Motor neuron (in vitro differentiated cells): ENCODE measurements around the gene MYMK. TPM values are rescaled to one million over a fixed set of nuclear protein-coding genes. Genes with fewer than 3 reads are reported as not detected.

ENCODE experiments used
- ATAC-seq, 8 experiments: fragments of 200-7000 bp; cut with Tn5 transposase; replicated peaks in 6 of 8; 2 replicates each; pipeline ENCODE4 v1.8.0; 2021; ENCODE audit warnings: mild to moderate bottlenecking in 8 of 8, moderate library complexity in 8 of 8
- H3K27ac ChIP-seq, 2 donors: fragments of 250-450 bp; sonication (Bioruptor Pico); 2 replicates each; pipeline ENCODE4 v1.9.0; 2021; ENCODE audit warnings: antibody characterized with exemption in 2 of 2, mild to moderate bottlenecking in 2 of 2, moderate library complexity in 1 of 2
- H3K4me1 ChIP-seq, 2 donors: fragments of 250-450 bp; sonication (Bioruptor Pico); replicated peaks in 1 of 2; 2 replicates each; pipeline ENCODE4 v1.6.1; 2021; ENCODE audit warnings: antibody characterized with exemption in 2 of 2, mild to moderate bottlenecking in 2 of 2, moderate library complexity in 1 of 2
- H3K4me3 ChIP-seq, 5 donors: fragments of 250-450 bp; sonication (Bioruptor Pico); 2 replicates each; pipeline ENCODE4 v1.9.0; 2021; ENCODE audit warnings: antibody characterized with exemption in 5 of 5, mild to moderate bottlenecking in 5 of 5, moderate library complexity in 4 of 5
- WGBS, 10 experiments: fragments of 450-650 bp; shearing (Covaris generic); methylation state at CpG; one replicate each; pipeline ENCODE4 v1.0.0; 2022; 5-methylcytosine and 5-hydroxymethylcytosine counted together
- in situ Hi-C, 9 experiments: fragments of 400-800 bp; cut with MboI; loops; one replicate each; pipeline ENCODE4 v1.15.0; 2021; ENCODE audit warnings: low sequenced_read_pairs in 9 of 9, low pct_unique_long_range_greater_than_20kb in 2 of 9; ENCODE audit not compliant: unreplicated experiment in 9 of 9
- total RNA-seq, 8 experiments: library from RNA; unstranded; fragments of 300-600 nt; gene quantifications; 2 replicates each; pipeline versions ENCODE4 v1.2.3 to v1.2.4, GENCODE V29; 2022

The MYMK gene
- total RNA-seq, 8 experiments from 2014 or later = not detected

DNA sequence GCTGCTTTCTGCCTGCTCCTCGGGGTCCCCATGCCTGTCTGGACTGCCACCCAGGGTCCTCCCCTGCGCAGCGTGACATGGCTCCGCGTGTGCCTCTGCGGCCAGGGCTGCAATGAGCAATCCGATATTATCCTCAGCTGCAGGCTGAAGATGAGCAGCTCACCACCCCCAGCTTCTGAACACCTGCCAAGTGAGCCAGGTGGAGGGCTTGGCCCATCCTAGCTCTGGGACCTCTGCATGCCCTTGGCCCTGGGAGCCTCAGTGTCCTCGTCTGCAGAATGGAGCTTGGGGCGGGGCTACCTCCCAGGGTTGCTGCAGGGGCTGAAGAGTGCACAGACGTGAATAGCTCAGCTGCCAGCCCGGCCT, 4.1 kb upstream of the MYMK start:
- Histone ChIP-seq H3K4me1 (peaks cover 20 to 32% of the 10 kb centered on the region in 2 donors), H3K27ac (no peak overlapping the region), H3K4me3 (no peak overlapping the region)
- in situ Hi-C loops = loop anchor here in 2 of 9 experiments (25.0 kb wide), 2 partner anchors 183 to 208 kb away; partner anchors contain the start of gene SARDH (in 1 of the 2)
- ATAC-seq = no peak
- 30 to 100% (median 70%) methylated on average over 1 to 9 of the region's 11 CpGs; no CpG with 5 or more reads in 6 of the 10 experiments for WGBS, 10 experiments

DNA sequence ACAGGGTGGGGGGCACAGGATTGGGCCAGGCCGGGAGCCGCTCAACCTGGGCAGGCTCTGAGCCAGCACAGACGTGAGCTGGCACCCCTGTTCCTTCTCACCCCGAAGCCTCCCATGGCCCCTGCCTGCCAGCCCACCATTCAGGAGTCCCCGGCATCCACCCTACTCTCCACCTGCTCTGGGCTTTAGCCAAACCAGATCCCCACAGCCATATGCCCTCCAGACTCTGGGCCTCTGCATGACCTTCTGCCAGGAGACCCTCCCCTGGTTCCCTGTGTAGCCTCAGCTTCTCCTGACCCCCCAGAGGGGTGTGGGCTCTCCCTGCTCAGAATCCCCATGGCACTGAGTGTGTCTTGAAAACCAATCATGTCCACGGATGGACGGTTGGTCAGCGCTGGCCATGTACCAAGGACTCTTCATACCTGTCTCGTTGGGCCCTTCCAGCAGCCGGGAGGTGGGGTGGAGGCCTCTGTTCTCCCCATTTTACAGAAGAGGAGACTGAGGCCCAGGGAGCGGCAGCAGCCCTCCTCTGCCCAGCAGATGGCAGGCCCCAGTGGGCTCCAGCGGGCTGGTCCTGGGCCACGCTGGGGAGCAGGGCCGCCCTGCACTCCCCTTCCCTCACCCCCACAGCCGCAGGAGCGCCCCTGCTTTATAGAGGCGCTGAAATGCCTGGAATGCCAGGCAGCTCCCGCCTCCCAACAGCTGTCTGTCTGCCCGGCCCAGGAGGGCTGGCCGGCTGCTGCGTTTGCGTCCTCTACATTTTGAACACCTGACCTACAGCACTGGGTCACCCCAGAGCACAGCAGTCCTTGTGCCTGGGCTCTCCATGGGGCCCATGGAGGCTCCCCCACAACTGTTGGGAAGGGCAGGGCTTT, 3.5 kb upstream of the MYMK start:
- no peak overlapping the region for H3K4me3 ChIP-seq
- H3K4me1 ChIP-seq = peaks cover 15 to 26% of the 10 kb centered on the region in 2 donors
- in situ Hi-C loops = loop anchor here in 2 of 9 experiments (25.0 kb wide), 2 partner anchors 184 to 209 kb away; partner anchors contain the start of gene SARDH (in 1 of the 2)
- 23 to 77% (median 76%) methylated on average over 2 to 7 of the region's 22 CpGs; no CpG with 5 or more reads in 7 of the 10 experiments for WGBS, 10 experiments
- no peak overlapping the region for H3K27ac ChIP-seq
- no peak for ATAC-seq

DNA sequence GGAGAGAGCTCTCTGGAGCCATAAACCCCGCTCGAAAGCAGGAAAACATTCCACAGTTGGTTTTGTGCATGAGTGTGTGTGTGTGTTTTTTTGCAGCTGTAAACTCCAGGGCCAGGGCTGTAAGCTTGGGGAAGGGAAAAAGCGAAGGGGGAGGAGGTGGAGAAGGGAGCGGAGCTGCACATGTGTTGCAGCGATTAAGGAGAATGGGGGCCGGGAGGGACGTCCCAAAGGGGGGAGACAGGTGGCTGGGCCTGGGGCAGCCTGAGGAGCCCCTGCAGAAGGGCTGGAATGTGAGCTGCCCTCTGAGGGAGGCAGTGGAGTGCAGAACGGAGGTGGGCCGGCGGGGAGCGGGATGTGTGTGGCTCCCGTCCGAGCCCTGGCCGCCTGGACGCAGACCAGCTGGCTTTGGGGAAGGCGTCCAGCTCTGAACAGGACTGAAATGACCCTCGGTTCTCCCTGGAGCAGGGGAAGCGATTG, 2.7 kb upstream of the MYMK start:
- in situ Hi-C loops = loop anchor here in 2 of 9 experiments (25.0 kb wide), 2 partner anchors 185 to 210 kb away; partner anchors contain the start of gene SARDH (in 1 of the 2)
- Histone ChIP-seq H3K27ac (no peak overlapping the region), H3K4me3 (no peak overlapping the region), H3K4me1 (peaks cover 15 to 19% of the 10 kb centered on the region in 2 donors)
- no CpG with 5 or more reads among the region's 18 CpGs for WGBS, 10 experiments
- ATAC-seq = peak in 5 of 8 experiments; percentile 14 to 30 (median 26)

DNA sequence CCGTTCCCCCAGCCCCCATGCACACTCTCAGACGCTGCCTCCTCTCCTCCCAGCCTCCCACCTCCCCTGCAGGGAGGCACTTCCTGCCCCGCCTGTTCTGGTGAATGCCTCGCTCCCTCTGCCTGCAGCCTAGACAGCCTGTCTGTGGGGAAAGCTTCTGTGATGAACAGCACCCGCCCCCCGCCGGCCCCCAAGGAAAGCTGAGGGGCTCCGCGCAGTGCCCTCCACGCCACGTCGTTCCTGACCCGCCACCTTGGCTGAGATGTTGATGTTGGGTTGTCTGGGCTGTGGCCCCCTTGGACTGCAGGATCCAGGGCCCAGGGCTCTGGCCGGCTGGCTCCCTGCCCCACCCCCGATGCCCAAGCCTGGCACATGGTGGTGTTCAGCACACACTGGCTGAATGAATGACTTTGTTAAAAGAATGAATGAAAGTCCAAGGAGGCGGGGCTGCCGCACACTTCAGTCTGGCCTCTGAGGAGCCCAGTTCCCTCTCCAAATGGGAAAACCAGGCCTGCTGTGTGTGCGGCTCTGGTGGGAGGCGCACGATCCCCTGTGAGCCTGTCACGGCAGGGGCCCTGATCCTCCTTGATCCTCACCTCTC, 2.1 kb upstream of the MYMK start:
- ATAC-seq = peak in 5 of 8 experiments; percentile 55 to 70 (median 57)
- no CpG with 5 or more reads among the region's 21 CpGs for WGBS, 10 experiments
- Histone ChIP-seq H3K4me3 (no peak overlapping the region), H3K4me1 (peaks cover 15 to 19% of the 10 kb centered on the region in 2 donors), H3K27ac (no peak overlapping the region)
- in situ Hi-C loops = loop anchor here in 2 of 9 experiments (25.0 kb wide), 2 partner anchors 185 to 210 kb away; partner anchors contain the start of gene SARDH (in 1 of the 2)

DNA sequence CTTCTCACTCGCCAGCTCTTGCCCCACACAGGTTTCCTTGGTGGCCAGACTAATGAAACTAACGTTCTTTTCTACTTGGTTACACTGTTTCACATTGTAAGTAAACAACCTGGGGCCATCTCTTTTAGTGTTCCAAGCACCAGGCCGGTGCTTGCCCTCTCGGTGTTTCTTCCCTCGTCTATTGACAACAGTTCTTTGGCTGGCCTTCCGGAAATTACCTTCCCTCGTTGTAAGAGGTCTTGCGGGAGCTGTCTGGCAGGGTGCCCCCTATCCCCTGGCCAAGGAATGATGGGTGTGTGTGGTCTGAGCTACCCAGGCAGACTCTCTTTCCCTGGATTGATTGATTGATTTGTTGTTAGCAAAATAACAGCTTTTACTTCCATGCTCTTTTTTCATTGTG, 918 bp upstream of the MYMK start:
- no peak for ATAC-seq
- H3K27ac ChIP-seq = no peak overlapping the region
- 0 to 85% (median 67%) methylated on average over 1 to 6 of the region's 8 CpGs; no CpG with 5 or more reads in 3 of the 10 experiments for WGBS, 10 experiments
- no peak overlapping the region for H3K4me3 ChIP-seq
- peaks cover 15 to 19% of the 10 kb centered on the region in 2 donors for H3K4me1 ChIP-seq
- in situ Hi-C loops = loop anchor here in 2 of 9 experiments (25.0 kb wide), 2 partner anchors 187 to 212 kb away; partner anchors contain the start of gene SARDH (in 1 of the 2)

DNA sequence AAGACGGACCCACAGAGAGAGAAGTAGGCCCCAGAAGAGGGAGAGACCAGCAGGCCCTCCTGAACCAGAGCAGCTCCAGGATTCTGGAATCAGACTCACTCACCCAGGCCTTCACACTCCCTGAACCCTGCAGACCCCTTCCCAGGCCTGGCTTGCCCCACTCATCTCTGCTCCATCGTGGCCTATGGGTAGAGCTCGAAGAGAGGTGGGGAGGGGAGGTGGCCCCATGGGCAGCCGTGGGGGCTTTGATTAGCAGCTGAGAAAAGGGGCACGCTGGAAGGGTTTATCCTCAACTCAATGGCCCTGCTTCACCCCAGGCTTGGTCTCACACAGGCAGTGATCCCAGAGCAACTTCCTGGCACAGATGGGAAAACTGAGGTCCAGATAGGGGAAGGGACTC, 613 bp downstream of the MYMK start:
- Histone ChIP-seq H3K27ac (no peak overlapping the region), H3K4me3 (no peak overlapping the region), H3K4me1 (peaks cover 15 to 19% of the 10 kb centered on the region in 2 donors)
- WGBS, 10 experiments = 33 to 79% (median 65%) methylated on average over 1 to 2 of the region's 5 CpGs; no CpG with 5 or more reads in 4 of the 10 experiments
- in situ Hi-C loops = no loop called here
- no peak for ATAC-seq

DNA sequence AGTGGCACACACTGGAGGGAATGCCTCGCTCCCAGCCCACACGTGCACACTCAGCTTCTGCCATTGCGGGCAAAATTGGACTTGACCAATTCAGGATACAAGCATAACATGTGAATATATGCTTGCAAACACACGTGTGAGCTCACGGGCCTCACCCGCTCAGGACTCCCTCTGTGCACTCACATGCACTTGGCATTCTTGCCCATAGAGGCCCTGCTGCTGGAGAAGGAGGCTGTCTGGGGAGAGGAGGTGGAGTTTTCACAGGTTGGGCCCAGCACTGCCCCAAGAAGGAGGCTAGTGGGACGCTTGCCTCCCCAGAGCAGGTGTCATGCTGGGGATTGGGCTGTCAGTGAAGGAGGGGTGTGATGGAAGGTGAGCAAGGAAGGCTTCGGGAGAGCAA, 1.7 kb downstream of the MYMK start:
- H3K27ac ChIP-seq = no peak overlapping the region
- no peak overlapping the region for H3K4me3 ChIP-seq
- no peak for ATAC-seq
- H3K4me1 ChIP-seq = peaks cover 15 to 19% of the 10 kb centered on the region in 2 donors
- WGBS, 10 experiments = 33 to 100% (median 81%) methylated on average over 1 to 4 of the region's 8 CpGs; no CpG with 5 or more reads in 3 of the 10 experiments
- in situ Hi-C loops = no loop called here

DNA sequence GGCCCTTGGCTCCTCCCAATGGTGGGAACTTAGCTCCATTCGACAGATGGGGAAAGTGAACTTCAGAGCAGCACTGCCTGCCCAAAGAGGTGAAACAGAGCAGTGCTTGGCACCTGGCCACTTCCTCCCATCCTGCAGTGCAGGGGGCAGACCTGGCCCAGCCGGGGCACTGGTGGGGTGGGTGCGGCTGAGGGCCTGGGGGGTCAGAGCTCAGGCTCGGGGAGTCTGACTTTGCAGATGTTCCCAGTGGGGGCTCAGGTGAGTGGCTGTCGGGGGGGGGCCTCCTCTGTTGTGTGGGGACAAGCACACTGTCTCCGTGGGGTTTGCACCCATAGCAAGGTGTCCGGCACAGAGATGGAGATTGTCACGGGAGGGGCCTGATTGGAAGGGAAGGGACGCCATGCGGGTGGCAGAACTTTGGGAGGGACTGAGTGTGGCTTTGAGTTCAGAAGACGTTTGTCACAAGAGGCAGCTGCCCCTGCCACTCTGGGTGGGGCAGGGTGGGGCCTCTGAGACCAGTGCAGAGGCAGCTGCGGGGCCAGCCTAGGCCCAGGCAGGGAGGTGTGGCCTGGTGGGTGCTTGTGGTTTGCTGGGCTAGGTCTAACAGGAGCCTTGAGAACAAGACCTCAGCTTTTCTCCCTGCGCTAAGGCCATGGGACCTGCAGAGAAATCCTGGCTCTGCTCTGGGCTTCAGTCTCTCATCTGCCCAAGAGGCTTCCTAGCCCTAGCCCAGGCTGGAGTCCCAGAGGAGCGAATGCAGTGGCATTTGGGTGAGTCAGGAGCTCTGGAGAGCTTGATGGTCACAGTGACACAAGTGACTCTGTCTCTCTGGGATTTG, 2.5 kb downstream of the MYMK start:
- Histone ChIP-seq H3K4me1 (peaks cover 10 to 11% of the 10 kb centered on the region in 2 donors), H3K27ac (no peak overlapping the region), H3K4me3 (no peak overlapping the region)
- 60 to 80% (median 73%) methylated on average over 1 to 2 of the region's 14 CpGs; no CpG with 5 or more reads in 6 of the 10 experiments for WGBS, 10 experiments
- ATAC-seq = peak in 2 of 8 experiments; percentile 53 to 69
- in situ Hi-C loops = no loop called here

DNA sequence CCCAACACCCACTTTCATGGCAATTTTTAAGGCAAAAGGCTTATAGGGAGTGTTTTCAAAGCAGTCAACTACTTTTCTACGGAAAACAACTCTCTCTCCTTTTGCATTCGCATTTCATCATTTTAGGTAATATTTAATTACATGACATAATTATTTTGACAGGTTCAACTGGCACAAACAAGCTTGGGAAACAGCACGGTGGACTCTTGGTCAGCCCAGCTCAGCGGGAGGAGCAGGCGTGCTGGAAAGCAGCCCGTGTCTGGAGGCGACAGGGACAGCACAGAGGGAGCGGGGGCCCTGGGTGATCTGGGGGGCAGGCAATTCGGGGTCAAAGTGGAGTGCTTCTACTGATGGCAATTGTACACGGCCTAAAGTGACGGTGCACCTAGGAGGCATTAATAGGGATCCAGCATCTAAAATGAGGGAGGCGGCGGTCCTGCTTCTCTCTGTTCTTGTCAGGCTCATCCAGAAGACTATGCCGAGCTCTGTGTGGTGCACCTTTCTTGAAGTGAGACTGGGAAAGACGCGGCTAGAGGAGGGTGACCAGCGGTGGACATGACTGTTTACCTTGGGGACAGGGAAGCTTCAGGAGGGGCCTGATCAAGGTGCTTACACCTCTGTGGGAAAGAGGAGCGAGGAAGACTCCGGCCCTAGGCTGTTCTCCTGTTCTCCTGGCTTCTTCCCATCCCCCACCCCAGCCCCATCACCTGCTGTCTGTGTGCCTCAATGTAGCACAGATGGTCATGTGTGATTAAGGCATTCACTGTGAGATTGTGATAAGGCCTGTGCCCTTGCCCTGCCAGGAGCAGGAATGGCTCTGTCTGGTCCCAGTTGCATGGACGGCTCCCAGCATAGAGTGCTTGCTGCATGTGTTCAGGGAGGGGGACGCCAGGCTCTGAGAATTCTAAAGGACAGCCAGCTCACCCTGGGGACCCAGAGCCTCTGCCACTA, 3.4 kb downstream of the MYMK start:
- ATAC-seq = peak in 3 of 8 experiments; percentile 55 to 57 (median 56)
- no peak overlapping the region for H3K27ac ChIP-seq
- 55 to 100% (median 92%) methylated on average over 1 to 7 of the region's 21 CpGs; no CpG with 5 or more reads in 2 of the 10 experiments for WGBS, 10 experiments
- peaks cover 1 to 2% of the 10 kb centered on the region in 2 donors for H3K4me1 ChIP-seq
- in situ Hi-C loops = no loop called here
- no peak overlapping the region for H3K4me3 ChIP-seq

DNA sequence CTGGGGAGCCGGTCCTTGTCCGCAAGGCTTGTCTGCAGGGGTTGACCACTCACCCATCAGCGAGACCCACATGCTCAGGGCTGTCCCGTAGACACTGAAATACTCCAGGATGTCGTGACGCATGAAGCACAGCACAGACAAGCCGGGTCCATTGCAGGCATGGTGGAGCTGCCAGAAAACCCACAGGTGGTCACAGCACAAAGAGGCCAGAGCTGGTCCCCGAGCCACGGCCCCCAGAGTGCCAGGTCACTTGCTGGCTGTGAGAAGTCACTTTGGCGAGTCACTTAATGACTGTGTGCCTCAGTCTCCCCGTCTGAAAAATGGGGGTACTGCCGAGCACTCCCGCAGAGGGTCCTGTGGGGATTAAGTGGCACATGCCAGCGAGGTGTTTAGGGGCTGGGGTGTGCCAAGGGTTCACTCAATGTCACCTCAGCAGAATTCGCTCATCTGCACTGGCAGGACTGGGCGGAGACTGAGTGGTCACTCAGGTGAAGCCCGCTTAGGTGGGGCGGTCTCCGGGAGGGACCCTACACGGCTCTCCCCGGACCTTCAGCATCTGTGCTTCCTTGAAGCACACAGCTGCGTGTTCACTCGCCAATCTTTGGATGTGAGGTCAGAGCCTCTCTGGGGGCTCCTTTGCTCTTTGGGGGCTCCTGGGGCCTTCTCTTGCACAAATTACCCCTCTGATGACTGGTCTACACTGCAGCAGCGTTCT, 4.5 kb downstream of the MYMK start:
- Histone ChIP-seq H3K4me3 (no peak overlapping the region), H3K4me1 (no peaks in the 10 kb centered on the region), H3K27ac (no peak overlapping the region)
- 73 to 91% (median 81%) methylated on average over 1 to 5 of the region's 24 CpGs; no CpG with 5 or more reads in 5 of the 10 experiments for WGBS, 10 experiments
- ATAC-seq = peak in 1 of 8 experiments; percentile 4
- in situ Hi-C loops = no loop called here

DNA sequence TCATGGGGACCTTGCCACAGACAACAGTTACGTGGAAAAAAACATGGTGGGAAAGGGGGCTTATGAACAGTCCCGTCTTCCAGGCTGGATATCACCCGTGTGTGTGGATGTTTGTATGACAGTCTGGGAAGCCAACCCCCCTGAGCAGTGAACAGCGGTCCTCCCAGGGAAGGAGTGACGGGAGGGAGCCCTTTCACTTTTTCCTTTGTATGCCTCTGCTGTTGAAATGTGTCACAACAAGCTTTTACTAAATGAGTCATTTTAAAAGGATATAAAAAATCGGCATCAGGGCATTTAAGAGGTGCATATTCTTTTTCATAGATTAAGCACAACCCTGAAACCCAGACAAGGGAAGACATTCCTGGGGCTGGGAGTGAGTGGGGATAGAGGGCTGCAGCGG, 5.1 kb downstream of the MYMK start:
- peak in 2 of 8 experiments; percentile 14 to 47 for ATAC-seq
- WGBS, 10 experiments = 25 to 82% (median 50%) methylated on average over 2 to 5 of the region's 7 CpGs; no CpG with 5 or more reads in 3 of the 10 experiments
- Histone ChIP-seq H3K4me1 (peaks cover 1 to 2% of the 10 kb centered on the region in 2 donors), H3K4me3 (no peak overlapping the region), H3K27ac (no peak overlapping the region)
- in situ Hi-C loops = no loop called here
